SH-SY5Y (cell line): ENCODE measurements around the gene NDFIP2.

Experiments
- GATA2 ChIP-seq: IDR thresholded peaks from 2 replicates; pipeline ENCODE4 v1.6.1; 2011; ENCODE audit warnings: mild to moderate bottlenecking, low read depth, low read length
- GATA3 ChIP-seq: IDR thresholded peaks from 2 replicates; pipeline ENCODE4 v1.6.1; 2011; ENCODE audit warnings: low read depth, mild to moderate bottlenecking, low read length, moderate library complexity

Gene NDFIP2

GRCh38 chr13:79492918-79493594 is 12.1 kb downstream of the NDFIP2 start:
- TF ChIP-seq GATA3 = no peak
- no peak for TF ChIP-seq GATA2

GRCh38 chr13:79496188-79496587 is 15.2 kb downstream of the NDFIP2 start:
- TF ChIP-seq GATA3 (no peak), GATA2 (no peak)

- TF ChIP-seq GATA3 = no peak
- TF ChIP-seq GATA2 = no peak
Measured at GRCh38 chr13:79497064-79497463, 16.1 kb downstream of the NDFIP2 start.

- TF ChIP-seq GATA3 = no peak
- no peak for TF ChIP-seq GATA2
Measured at GRCh38 chr13:79497852-79498251, 16.9 kb downstream of the NDFIP2 start.

- TF ChIP-seq GATA2 (no peak), GATA3 (no peak)
Measured at GRCh38 chr13:79500829-79501228, 19.9 kb downstream of the NDFIP2 start.

- no peak for TF ChIP-seq GATA2
- no peak for TF ChIP-seq GATA3
Measured at GRCh38 chr13:79501538-79502232, 20.7 kb downstream of the NDFIP2 start.

GRCh38 chr13:79502859-79503468 is 22.0 kb downstream of the NDFIP2 start:
- no peak for TF ChIP-seq GATA3
- TF ChIP-seq GATA2 = no peak

- TF ChIP-seq GATA3 = no peak
- no peak for TF ChIP-seq GATA2
Measured at GRCh38 chr13:79503473-79504017, 22.6 kb downstream of the NDFIP2 start.

GRCh38 chr13:79508224-79508961 is 27.4 kb downstream of the NDFIP2 start:
- TF ChIP-seq GATA2 (no peak), GATA3 (no peak)

GRCh38 chr13:79511611-79512010 is 30.7 kb downstream of the NDFIP2 start:
- no peak for TF ChIP-seq GATA2
- no peak for TF ChIP-seq GATA3

GRCh38 chr13:79512950-79513349 is 32.0 kb downstream of the NDFIP2 start:
- TF ChIP-seq GATA3 (no peak), GATA2 (no peak)

- no peak for TF ChIP-seq GATA2
- TF ChIP-seq GATA3 = no peak
Measured at GRCh38 chr13:79516595-79516994, 35.6 kb downstream of the NDFIP2 start.

- TF ChIP-seq GATA3 (no peak), GATA2 (no peak)
Measured at GRCh38 chr13:79519255-79519654, 38.3 kb downstream of the NDFIP2 start.

- no peak for TF ChIP-seq GATA2
- TF ChIP-seq GATA3 = no peak
Measured at GRCh38 chr13:79522583-79522982, 41.6 kb downstream of the NDFIP2 start.
